Liver (tissue), 9 donors: ENCODE measurements around the gene GPA33. TPM values are rescaled to one million over a fixed set of nuclear protein-coding genes. Genes with fewer than 3 reads are reported as not detected.

Source experiments
- DNase-seq: peaks from one replicate; pipeline ENCODE4 v3.0.0-alpha.2; 2017; ENCODE audit warnings: low spot score
- H3K27ac ChIP-seq, 2 donors: one replicate each; pipeline ENCODE4 v1.7.0; 2013; ENCODE audit warnings: inconsistent platforms in 2 of 2, low read length in 2 of 2, control low read depth in 1 of 2, low read depth in 1 of 2, mild to moderate bottlenecking in 1 of 2
- H3K27me3 ChIP-seq, 4 donors: one replicate each; pipeline versions ENCODE4 v1.6.1 to v1.7.0; 2013; ENCODE audit warnings: low read length in 3 of 4, inconsistent platforms in 1 of 4, mild to moderate bottlenecking in 1 of 4, moderate library complexity in 1 of 4; ENCODE audit not compliant: control insufficient read depth in 4 of 4, insufficient read depth in 4 of 4
- H3K36me3 ChIP-seq, 4 donors: one replicate each; pipeline versions ENCODE4 v1.6.1 to v1.7.0; 2013; ENCODE audit warnings: low read length in 3 of 4, mild to moderate bottlenecking in 3 of 4, low read depth in 1 of 4, moderate library complexity in 1 of 4; ENCODE audit not compliant: control insufficient read depth in 4 of 4, insufficient read depth in 3 of 4
- H3K4me1 ChIP-seq, 4 donors: one replicate each; pipeline versions ENCODE4 v1.6.1 to v1.7.0; 2013; ENCODE audit warnings: low read length in 3 of 4, mild to moderate bottlenecking in 3 of 4, moderate library complexity in 1 of 4; ENCODE audit not compliant: control insufficient read depth in 4 of 4, insufficient read depth in 4 of 4
- H3K4me3 ChIP-seq, 3 donors: one replicate each; pipeline versions ENCODE4 v1.6.1 to v1.7.0; 2013; ENCODE audit warnings: low read length in 3 of 3, control low read depth in 1 of 3, low read depth in 1 of 3, mild to moderate bottlenecking in 1 of 3
- H3K9ac ChIP-seq, 2 donors: one replicate each; pipeline ENCODE4 v1.7.0; 2013; ENCODE audit warnings: low read length in 2 of 2, mild to moderate bottlenecking in 2 of 2, moderate library complexity in 2 of 2, control low read depth in 1 of 2, low read depth in 1 of 2
- H3K9me3 ChIP-seq, 4 donors: one replicate each; pipeline versions ENCODE4 v1.6.1 to v1.7.0; 2013; ENCODE audit warnings: low read length in 3 of 4; ENCODE audit not compliant: control insufficient read depth in 4 of 4
- EGR1 ChIP-seq, 2 donors: IDR thresholded peaks; 2 replicates each; pipeline ENCODE4 v1.6.1; 2016 to 2018; ENCODE audit warnings: antibody characterized with exemption in 2 of 2, low read depth in 2 of 2
- FOXA1 ChIP-seq: IDR thresholded peaks from 2 replicates; pipeline ENCODE4 v1.6.1; 2016; ENCODE audit warnings: antibody characterized with exemption
- FOXA2 ChIP-seq: IDR thresholded peaks from 2 replicates; pipeline ENCODE4 v1.6.1; 2016; ENCODE audit warnings: antibody characterized with exemption
- GABPA ChIP-seq, 2 donors: IDR thresholded peaks in 1 of 2; conservative IDR thresholded peaks in 1 of 2; 2 replicates each; pipeline ENCODE4 v1.6.1; 2016; ENCODE audit warnings: antibody characterized with exemption in 2 of 2, mild to moderate bottlenecking in 1 of 2, moderate library complexity in 1 of 2
- HNF4A ChIP-seq, 2 donors: conservative IDR thresholded peaks; 2 replicates each; pipeline ENCODE4 v1.6.1; 2016; ENCODE audit warnings: antibody characterized with exemption in 2 of 2, mild to moderate bottlenecking in 2 of 2
- HNF4G ChIP-seq: IDR thresholded peaks from 2 replicates; pipeline ENCODE4 v1.6.1; 2016; ENCODE audit warnings: antibody characterized with exemption
- JUND ChIP-seq, 2 donors: IDR thresholded peaks; 2 replicates each; pipeline ENCODE4 v1.6.1; 2016; ENCODE audit warnings: antibody characterized with exemption in 2 of 2
- MAX ChIP-seq: IDR thresholded peaks from 2 replicates; pipeline ENCODE4 v1.6.1; 2016; ENCODE audit warnings: antibody characterized with exemption
- NR2F2 ChIP-seq: IDR thresholded peaks from 2 replicates; pipeline ENCODE4 v1.6.1; 2016; ENCODE audit warnings: antibody characterized with exemption
- RAD21 ChIP-seq, 2 donors: IDR thresholded peaks; 2 replicates each; pipeline ENCODE4 v1.6.1; 2016; ENCODE audit warnings: antibody characterized with exemption in 2 of 2, mild to moderate bottlenecking in 2 of 2
- REST ChIP-seq: IDR thresholded peaks from 2 replicates; pipeline ENCODE4 v1.6.1; 2016; ENCODE audit warnings: antibody characterized with exemption, mild to moderate bottlenecking
- RXRA ChIP-seq, 2 donors: IDR thresholded peaks; 2 replicates each; pipeline ENCODE4 v1.6.1; 2017 to 2018; ENCODE audit warnings: antibody characterized with exemption in 2 of 2, mild to moderate bottlenecking in 1 of 2
- SP1 ChIP-seq: IDR thresholded peaks from 2 replicates; pipeline ENCODE4 v1.6.1; 2018; ENCODE audit warnings: antibody characterized with exemption, mild to moderate bottlenecking
- TAF1 ChIP-seq: conservative IDR thresholded peaks from 2 replicates; pipeline ENCODE4 v1.6.1; 2016; ENCODE audit warnings: antibody characterized with exemption, mild to moderate bottlenecking
- YY1 ChIP-seq: IDR thresholded peaks from 2 replicates; pipeline ENCODE4 v1.6.1; 2016; ENCODE audit warnings: antibody characterized with exemption, mild to moderate bottlenecking
- WGBS: extraction: QIAGEN DNeasy Blood & Tissue Kit; methylation state at CpG from one replicate; pipeline ENCODE4 v1.1.7; 2013; 5-methylcytosine and 5-hydroxymethylcytosine counted together
- polyA plus RNA-seq, 2 donors: library from polyadenylated mRNA; stranded (reverse) in 1 of 2; unstranded in 1 of 2; fragments of 200-250 nt in 1 of 2; fragments of >200 nt in 1 of 2; fragmentation: Nextera tagmentation in 1 of 2; extraction: Ambion mirVana in 1 of 2; gene quantifications; one replicate each; pipeline versions ENCODE4 v1.2.1 to v1.2.3, GENCODE V29; 2013 to 2015
- total RNA-seq, 2 donors: library from RNA; depleted of rRNA; stranded (reverse); fragments of >200 nt; gene quantifications; one replicate each; pipeline ENCODE4 v1.2.3, GENCODE V29; 2014
- TF ChIP-seq, protein P1 (sequence below): fragments of 150-350 bp; IDR thresholded peaks from 2 replicates; pipeline ENCODE4 v1.5.1; 2017; ENCODE audit warnings: improper control_type of control experiment, low read depth, low read length; ENCODE audit not compliant: missing input control
- TF ChIP-seq, protein P2 (sequence below): IDR thresholded peaks from 2 replicates; pipeline ENCODE4 v1.6.1; 2016; ENCODE audit warnings: antibody characterized with exemption
- TF ChIP-seq, protein P3 (sequence below): IDR thresholded peaks from 2 replicates; pipeline ENCODE4 v1.6.1; 2016; ENCODE audit warnings: antibody characterized with exemption
- donor health status: healthy.
- donor health status: healthy.
- donor health status: healthy.
- donor health status: healthy.
- donor health status: healthy.

GPA33 gene
- total and polyA plus RNA-seq, 4 donors: 0.03 to 0.19 (median 0.08) TPM; not detected in 1

DNA sequence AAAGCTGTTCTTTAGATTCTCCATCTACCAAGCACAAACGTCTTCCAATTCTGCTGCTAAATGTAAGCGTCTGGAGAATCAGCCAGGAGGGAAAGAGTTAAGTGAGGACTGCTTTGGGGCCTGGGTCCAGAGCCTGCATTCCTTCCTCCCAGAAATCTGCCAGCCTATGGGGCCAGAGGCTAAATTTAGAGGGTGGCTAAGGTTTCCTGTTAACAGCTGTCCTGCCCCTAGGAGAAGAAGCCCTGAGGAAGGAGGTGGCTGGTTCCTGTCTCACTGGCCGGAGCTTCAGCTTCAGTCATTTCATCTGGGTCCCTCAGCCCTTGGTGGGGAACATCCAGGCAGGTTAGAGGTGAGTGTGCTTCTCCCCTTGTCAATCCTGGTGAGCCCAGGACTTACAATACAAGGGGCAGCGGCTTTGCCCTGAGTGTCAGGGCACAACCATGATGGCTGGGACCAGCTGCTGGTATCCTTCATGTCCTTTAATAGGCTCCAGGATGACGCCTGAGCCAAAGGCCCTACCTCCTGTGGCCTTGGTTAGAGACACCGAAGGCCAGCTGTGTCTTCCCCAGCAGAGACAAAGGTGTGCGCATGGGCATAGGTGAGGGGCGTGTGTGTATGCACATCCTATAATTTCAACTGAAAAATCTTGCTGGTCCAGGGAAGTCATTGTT is 3.8 kb upstream of the GPA33 start, which contains the start of gene STYXL2:
Gene STYXL2, plus strand, starts transcription at position 230 of the 671 bp plus-strand sequence. CDS start 775 bp downstream, outside the sequence.
- TF ChIP-seq, protein P1, sequence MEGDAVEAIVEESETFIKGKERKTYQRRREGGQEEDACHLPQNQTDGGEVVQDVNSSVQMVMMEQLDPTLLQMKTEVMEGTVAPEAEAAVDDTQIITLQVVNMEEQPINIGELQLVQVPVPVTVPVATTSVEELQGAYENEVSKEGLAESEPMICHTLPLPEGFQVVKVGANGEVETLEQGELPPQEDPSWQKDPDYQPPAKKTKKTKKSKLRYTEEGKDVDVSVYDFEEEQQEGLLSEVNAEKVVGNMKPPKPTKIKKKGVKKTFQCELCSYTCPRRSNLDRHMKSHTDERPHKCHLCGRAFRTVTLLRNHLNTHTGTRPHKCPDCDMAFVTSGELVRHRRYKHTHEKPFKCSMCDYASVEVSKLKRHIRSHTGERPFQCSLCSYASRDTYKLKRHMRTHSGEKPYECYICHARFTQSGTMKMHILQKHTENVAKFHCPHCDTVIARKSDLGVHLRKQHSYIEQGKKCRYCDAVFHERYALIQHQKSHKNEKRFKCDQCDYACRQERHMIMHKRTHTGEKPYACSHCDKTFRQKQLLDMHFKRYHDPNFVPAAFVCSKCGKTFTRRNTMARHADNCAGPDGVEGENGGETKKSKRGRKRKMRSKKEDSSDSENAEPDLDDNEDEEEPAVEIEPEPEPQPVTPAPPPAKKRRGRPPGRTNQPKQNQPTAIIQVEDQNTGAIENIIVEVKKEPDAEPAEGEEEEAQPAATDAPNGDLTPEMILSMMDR: no peak
- no peak for TF ChIP-seq RAD21 (IDR thresholded peaks at IDR 0.05)
- TF ChIP-seq TAF1: no peak
- TF ChIP-seq FOXA2: no peak
- no peak for TF ChIP-seq EGR1 (IDR thresholded peaks at IDR 0.05; ENCODE audit: low read depth in 2 of 2)
- TF ChIP-seq FOXA1: no peak
- no peak for TF ChIP-seq JUND (IDR thresholded peaks at IDR 0.05)
- TF ChIP-seq, protein P2, sequence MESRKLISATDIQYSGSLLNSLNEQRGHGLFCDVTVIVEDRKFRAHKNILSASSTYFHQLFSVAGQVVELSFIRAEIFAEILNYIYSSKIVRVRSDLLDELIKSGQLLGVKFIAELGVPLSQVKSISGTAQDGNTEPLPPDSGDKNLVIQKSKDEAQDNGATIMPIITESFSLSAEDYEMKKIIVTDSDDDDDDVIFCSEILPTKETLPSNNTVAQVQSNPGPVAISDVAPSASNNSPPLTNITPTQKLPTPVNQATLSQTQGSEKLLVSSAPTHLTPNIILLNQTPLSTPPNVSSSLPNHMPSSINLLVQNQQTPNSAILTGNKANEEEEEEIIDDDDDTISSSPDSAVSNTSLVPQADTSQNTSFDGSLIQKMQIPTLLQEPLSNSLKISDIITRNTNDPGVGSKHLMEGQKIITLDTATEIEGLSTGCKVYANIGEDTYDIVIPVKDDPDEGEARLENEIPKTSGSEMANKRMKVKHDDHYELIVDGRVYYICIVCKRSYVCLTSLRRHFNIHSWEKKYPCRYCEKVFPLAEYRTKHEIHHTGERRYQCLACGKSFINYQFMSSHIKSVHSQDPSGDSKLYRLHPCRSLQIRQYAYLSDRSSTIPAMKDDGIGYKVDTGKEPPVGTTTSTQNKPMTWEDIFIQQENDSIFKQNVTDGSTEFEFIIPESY: no peak
- no peak for TF ChIP-seq HNF4A (conservative IDR thresholded peaks at IDR 0.05)
- no peak for TF ChIP-seq HNF4G
- TF ChIP-seq MAX: no peak
- no peak for TF ChIP-seq RXRA (IDR thresholded peaks at IDR 0.05)
- TF ChIP-seq SP1: no peak
- TF ChIP-seq REST: no peak
- no peak for TF ChIP-seq NR2F2
- no peak for TF ChIP-seq GABPA (IDR thresholded peaks at IDR 0.05 in 1 of 2, conservative IDR thresholded peaks at IDR 0.05 in 1 of 2)
- TF ChIP-seq, protein P3, sequence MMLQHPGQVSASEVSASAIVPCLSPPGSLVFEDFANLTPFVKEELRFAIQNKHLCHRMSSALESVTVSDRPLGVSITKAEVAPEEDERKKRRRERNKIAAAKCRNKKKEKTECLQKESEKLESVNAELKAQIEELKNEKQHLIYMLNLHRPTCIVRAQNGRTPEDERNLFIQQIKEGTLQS: no peak
- TF ChIP-seq YY1: no peak
- no peak within 1 kb of the TSS for H3K9ac ChIP-seq
- no peak for DNase-seq

More for the DNA sequence above, 3.8 kb upstream of the GPA33 start, which contains the start of gene STYXL2:
- peaks cover 0 to 3% (median 0%) of the 10 kb centered on the region in 4 donors for H3K9me3 ChIP-seq
- WGBS: 73% methylated on average over 8 of the region's 8 CpGs
- no peaks in the 10 kb centered on the region for H3K4me1 ChIP-seq
- H3K27ac ChIP-seq: no peak within 1 kb of the TSS
- H3K4me3 ChIP-seq: no peak within 1 kb of the TSS
- no peaks in the 10 kb centered on the region for H3K27me3 ChIP-seq
- H3K36me3 ChIP-seq: no peaks in the 10 kb centered on the region
